Stimulated activated CD4-positive, alpha-beta T cell treated with anti-CD3 and anti-CD28 coated beads, Interleukin-4, amount 100 ng/mL, for 4 hours (primary cell): ENCODE data around the gene WIPF2.
"Not testable (repeated sequence)": the region's sequence is repeated elsewhere in the genome, so short reads cannot be mapped to it uniquely, and the experiment has no call there.

Experiments used
- DNase-seq, 2 experiments: peaks; one replicate each; pipeline ENCODE4 v3.0.0-alpha.2; 2020

WIPF2 gene

GRCh38 chr17:40259505-40259904, 40.4 kb downstream of the WIPF2 start:
- DNase-seq = no peak

DNA sequence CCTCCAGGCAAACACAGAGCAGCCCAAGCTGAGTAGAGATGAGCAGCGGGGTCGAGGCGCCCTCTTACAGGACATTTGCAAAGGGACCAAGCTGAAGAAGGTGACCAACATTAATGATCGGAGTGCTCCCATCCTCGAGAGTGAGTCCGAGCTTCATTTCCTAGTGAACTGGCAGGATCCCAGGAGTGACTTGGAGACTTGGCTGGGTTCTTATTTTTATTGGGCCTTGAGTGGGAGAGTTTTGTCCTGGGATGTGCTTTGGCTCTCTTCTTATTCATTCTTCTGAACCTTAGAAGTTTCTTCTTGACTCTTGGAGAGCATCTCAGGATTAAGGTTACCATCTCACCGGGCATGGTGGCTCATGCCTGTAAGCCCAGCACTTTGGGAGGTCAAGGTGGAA, 41.4 kb downstream of the WIPF2 start:
- DNase-seq = no peak

- no peak for DNase-seq
These were observed 45.5 kb downstream of the WIPF2 start for GRCh38 chr17:40264458-40265185.

DNA sequence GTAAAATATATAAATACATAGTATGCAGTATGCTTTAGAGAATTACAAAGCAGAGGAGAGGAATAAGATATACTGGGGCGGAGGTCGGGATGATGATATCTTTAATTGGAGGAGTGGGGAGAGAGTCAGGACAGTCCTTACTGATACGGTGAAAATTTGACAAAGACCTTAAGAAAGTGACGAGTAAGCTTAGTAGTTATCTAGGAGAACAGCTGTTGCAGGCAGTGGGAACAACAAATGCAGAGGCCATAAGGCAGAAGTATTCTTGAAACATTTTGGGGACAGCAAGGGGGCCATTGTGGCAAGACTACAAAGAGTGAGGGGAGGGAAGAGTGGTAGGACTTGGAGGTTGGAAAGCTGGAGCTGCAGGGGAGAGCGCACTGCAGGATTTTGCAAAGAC, 46.2 kb downstream of the WIPF2 start:
- no peak for DNase-seq

- DNase-seq = no peak
These were observed 47.8 kb downstream of the WIPF2 start for GRCh38 chr17:40266882-40267281.

DNA sequence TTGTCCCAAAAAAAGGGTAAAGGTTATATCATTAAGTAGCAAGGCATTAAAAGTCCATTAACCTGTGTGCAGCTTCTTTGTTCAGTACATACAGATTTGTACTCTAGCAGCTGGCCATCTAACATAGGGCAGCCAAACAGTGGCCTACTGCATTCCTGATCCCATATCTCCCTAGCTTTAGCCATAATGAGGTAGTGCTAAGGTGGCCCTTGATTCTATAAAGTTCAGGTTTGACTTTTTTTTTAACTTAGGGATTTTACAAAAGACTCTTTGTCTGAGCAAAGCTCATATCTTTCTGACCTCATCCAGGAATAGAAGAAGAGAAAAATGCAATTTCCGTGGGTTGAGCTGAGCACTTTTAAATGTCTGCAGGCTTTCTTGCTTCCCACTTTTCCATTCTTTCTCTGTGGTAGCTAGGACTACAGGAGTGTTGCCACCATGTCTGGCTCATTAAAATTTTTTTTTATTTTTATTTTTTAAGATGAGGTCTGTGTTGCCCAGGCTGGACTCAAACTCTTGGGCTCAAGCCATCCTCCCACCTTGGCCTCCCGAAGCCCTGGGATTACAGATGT, 49.1 kb downstream of the WIPF2 start:
- no peak for DNase-seq

GRCh38 chr17:40278414-40278813, 59.3 kb downstream of the WIPF2 start:
- no peak for DNase-seq

GRCh38 chr17:40279402-40279801, 60.3 kb downstream of the WIPF2 start:
- no peak for DNase-seq

DNA sequence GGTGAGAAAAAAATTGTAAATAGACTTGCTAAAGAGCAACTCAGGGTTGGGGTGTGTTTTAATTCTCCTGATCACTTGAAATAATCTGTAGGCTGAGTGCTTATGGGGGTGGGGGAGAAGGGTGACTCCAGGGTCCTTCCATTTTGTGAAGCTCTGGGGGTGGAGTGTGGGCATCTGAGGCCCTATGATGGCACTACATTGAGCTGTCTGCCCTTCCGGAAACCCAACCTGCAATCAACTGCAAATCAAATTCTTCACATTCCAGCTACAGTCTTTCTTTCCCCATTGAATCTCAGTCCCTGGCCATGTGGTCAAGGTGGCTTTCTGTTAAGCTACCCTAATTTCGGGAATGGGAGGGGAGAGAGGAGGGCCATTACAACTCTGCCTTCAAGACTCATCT, 62.6 kb downstream of the WIPF2 start:
- DNase-seq = no peak

- DNase-seq = no peak
These were observed 64.6 kb downstream of the WIPF2 start for GRCh38 chr17:40283662-40284061.

DNA sequence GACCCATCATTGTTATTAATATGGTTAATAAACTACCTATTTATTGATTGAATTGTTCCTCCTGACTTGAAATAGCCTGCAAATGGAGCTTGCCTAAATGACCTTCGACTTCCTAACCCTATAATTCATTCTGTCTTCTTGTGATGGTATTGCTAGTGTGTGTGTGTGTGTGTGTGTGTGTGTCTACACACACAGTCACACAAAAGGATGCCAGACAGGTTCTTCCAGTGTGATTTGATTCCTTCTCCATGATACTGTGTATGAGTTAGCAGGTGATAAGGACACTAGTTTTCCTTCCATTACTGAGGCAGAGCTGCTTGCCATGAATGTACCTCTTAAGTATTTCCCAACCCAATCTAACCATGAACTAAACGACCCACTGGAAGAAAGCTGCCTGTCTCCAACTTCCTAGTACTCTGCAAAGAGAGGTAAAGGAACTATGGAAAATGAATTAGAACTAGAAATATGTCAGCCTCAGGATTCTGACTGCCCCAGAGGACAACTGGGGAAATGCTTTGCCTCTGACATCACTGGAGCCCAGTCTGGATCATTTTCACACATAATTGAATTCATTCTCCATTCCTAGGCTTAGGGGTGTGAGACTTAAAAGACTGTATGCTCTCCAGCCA, 65.1 kb downstream of the WIPF2 start:
- no peak for DNase-seq

- DNase-seq = no peak
These were observed 67.4 kb downstream of the WIPF2 start for GRCh38 chr17:40286473-40286872.

- no peak for DNase-seq
These were observed 68.0 kb downstream of the WIPF2 start for GRCh38 chr17:40287159-40287493.

- peak; percentile 94 to 98 for DNase-seq
These were observed 68.6 kb downstream of the WIPF2 start, which contains the start of gene CDC6 for GRCh38 chr17:40287494-40288369. CDC6 (plus strand) TSS chr17:40287879; CDS start chr17:40289421, 1,542 bp downstream.

DNA sequence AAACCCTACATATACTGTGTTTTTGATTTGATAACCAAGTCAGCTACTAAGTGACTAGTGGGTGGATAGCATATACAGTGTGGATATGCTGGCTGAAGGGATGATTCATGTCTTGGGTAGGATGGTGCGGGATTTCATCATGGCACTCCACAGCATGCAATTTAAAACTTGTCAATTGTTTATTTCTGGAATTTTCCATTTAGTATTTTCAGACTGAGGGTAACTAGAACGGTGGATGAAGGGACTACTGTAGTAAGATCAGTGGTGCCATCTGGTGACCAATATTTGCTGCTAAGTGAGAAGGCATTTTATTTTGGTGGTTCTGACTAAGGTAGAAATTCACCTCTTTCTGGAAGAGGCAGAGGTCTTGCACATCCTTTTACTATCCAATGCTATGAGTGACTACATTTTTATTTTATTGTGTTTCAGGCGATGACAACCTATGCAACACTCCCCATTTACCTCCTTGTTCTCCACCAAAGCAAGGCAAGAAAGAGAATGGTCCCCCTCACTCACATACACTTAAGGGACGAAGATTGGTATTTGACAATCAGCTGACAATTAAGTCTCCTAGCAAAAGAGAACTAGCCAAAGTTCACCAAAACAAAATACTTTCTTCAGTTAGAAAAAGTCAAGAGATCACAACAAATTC, 71.7 kb downstream of the WIPF2 start:
- peak in 1 of 2 experiments; percentile 14 for DNase-seq

DNA sequence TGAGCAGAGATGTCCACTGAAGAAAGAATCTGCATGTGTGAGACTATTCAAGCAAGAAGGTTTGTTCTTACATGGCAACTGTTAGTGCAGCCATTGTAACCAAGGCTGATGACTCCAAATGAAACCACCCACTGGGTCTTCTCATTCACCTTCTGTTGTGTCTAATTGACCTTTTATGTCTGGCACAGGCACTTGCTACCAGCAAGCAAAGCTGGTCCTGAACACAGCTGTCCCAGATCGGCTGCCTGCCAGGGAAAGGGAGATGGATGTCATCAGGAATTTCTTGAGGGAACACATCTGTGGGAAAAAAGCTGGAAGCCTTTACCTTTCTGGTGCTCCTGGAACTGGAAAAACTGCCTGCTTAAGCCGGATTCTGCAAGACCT, 72.2 kb downstream of the WIPF2 start:
- no peak for DNase-seq

GRCh38 chr17:40293363-40293762, 74.3 kb downstream of the WIPF2 start:
- no peak for DNase-seq

DNA sequence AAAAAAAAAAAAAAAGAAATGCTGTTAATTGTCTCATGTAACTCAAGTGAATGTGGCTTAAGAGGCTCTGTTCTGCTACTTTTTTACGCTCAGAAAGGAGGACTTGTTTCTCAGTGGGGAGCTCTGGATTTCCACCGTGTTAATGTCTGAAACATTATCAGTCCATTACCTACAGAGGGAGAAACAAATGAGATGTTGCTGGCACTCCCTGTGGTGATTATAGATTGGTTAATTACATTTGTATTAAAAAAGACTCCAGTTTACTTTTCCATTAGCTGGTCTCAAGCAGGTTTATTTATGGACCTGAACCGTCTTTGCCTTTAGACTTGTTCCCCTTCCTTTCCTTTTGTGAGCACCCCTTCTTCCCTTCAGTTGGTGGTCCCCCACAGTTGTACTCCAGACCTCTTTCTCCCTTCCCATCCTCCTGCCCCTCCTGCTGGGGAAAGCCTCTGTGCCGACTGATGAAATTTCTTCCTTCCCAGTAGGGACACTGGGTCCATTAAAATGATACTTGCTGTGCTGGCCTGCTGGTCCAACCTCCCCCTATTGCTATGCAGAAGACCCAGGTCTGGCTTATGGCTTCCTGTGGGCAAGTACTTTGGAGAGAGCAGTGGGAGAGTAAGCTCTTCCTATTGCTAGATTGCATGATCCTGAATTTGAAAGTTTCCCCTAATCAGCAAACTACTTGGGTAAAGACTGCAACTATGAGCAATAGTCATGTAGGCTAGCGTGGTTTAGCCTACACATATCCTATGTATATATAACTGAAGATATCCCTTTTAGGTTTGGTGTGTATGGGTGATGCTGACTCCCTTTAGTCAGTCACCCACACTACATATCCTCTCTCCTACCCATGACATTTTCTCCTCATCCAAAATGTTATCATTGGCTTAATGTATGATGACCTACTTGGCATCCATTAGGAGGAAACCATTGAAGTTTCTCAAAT, 76.7 kb downstream of the WIPF2 start:
- DNase-seq = no peak

GRCh38 chr17:40297511-40297910, 78.4 kb downstream of the WIPF2 start:
- no peak for DNase-seq

DNA sequence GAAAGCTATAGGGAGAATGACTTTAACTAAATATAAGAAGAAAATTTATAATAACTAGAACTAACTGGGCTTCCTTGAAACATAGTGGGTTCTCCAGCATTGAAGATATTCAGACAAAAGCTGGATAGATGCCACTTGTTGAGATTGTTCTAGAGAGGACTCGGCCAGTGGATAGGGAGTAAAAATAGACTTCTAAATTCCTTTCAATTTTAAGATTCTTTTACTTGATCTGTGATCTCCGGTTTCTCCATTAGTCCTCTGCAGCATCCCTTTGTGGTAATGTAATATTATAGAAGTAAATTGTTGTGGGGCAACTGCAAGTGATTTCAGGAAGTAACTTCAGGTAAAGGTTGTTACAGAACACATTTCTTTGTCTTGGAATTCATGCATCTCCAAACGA, 79.6 kb downstream of the WIPF2 start:
- DNase-seq = no peak

DNA sequence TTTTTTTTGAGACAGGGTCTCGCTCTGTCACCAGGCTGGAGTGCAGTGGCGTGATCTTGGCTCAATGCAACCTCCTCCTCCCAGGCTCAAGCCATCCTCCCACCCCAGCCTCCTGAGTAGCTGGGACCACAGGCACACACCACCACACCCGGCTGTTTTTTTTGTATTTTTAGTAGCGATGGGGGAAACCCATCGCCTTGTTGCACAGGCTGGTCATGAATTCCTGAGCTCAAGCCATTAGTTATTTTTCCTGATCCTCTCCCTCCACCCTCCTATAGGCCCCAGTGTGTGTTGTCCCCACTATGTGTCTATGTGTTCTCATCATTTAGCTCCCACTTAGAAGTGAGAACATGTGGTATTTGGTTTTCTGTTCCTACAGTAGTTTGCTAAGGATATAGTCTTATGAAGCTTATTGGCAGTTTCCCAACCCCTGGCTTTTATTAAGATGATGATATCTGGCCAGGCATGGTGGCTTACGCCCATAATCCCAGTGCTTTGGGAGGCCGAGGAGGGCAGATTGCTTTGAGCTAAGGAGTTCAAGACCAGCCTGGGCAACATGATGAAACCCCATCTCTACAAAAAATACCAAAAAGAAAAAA, 80.2 kb downstream of the WIPF2 start:
- not testable (repeated sequence) for DNase-seq
